ENCODE results near the gene VAMP4.

DNA sequence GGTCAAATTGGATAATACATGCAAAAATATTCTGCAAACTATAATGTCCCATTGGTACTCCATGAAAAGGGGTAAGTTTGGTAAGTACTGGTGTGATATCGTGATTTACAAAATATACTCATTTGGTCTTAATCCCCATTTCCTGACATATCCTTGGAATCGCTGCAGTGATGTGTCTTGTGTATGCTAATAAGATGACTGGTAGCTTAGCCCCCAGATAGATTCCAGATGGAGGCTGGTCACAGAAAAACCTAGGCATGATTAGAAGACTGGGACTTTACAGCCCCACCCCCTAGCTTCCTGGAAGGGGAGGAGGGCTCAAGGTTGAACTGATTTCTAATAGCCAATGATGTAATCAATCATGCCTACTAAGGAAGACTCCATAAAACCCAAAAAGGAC lies 3.0 kb downstream of the VAMP4 start:
- TF ChIP-seq POLR2A (IDR thresholded peaks at IDR 0.05; ENCODE audit: low read depth, low read length) (no peak), CTCF (IDR thresholded peaks at IDR 0.05; ENCODE audit: extremely low read depth in 1 of 2, insufficient read depth in 1 of 2, low read depth in 1 of 2, low read length in 2 of 2) (no peak), EZH2 (IDR thresholded peaks at IDR 0.05; ENCODE audit: borderline replicate concordance, low read depth, low read length, severe bottlenecking) (no peak), MAX (IDR thresholded peaks at IDR 0.05; ENCODE audit: insufficient read depth, insufficient read length) (no peak), POLR2AphosphoS5 (IDR thresholded peaks at IDR 0.05; ENCODE audit: insufficient read depth, low read depth, low read length) (no peak), JUN (IDR thresholded peaks at IDR 0.05; ENCODE audit: borderline replicate concordance, insufficient read depth, insufficient read length, low read depth) (no peak), MYC (IDR thresholded peaks at IDR 0.05; ENCODE audit: low read depth, low read length) (no peak), GATA2 (IDR thresholded peaks at IDR 0.05; ENCODE audit: insufficient read depth, insufficient read length, low read depth, low read length) (no peak), FOS (IDR thresholded peaks at IDR 0.05; ENCODE audit: borderline replicate concordance, insufficient read depth, low read length) (no peak)
